ENCODE measurements around the gene RHBDL1.

RHBDL1 gene

GRCh38 chr16:637081-638018 is 38.1 kb upstream of the RHBDL1 start:
- DNase-seq = peak; percentile 85

- DNase-seq = no peak
These were observed 37.4 kb upstream of the RHBDL1 start for GRCh38 chr16:638034-638543.

GRCh38 chr16:638836-639235 is 36.6 kb upstream of the RHBDL1 start:
- DNase-seq = no peak

- no peak for DNase-seq
These were observed 34.9 kb upstream of the RHBDL1 start for GRCh38 chr16:640614-641013.

GRCh38 chr16:641326-642188 is 33.9 kb upstream of the RHBDL1 start, which contains the start of gene MCRIP2:
TSS of gene MCRIP2 (plus strand) at chr16:641828. CDS start at chr16:641992, 164 bp downstream.
- peak; percentile 71 for DNase-seq

GRCh38 chr16:642189-643049 is 33.1 kb upstream of the RHBDL1 start:
- DNase-seq = no peak

- DNase-seq = no peak
These were observed 32.5 kb upstream of the RHBDL1 start for GRCh38 chr16:643050-643368.

GRCh38 chr16:644556-644955 is 30.9 kb upstream of the RHBDL1 start:
- DNase-seq = no peak

GRCh38 chr16:645852-646678 is 29.4 kb upstream of the RHBDL1 start:
- no peak for DNase-seq

GRCh38 chr16:646679-647172 is 28.7 kb upstream of the RHBDL1 start:
- no peak for DNase-seq

GRCh38 chr16:647173-647902 is 28.1 kb upstream of the RHBDL1 start:
- DNase-seq = no peak

- peak; percentile 29 for DNase-seq
These were observed 27.2 kb upstream of the RHBDL1 start for GRCh38 chr16:648071-648780.

GRCh38 chr16:648781-649589 is 26.5 kb upstream of the RHBDL1 start, which contains the start of gene WDR90:
TSS of gene WDR90 (plus strand) at chr16:649365. CDS start at chr16:649417, 52 bp downstream.
- peak; percentile 92 for DNase-seq

GRCh38 chr16:649631-650030 is 25.8 kb upstream of the RHBDL1 start:
- DNase-seq = peak; percentile 21

GRCh38 chr16:651844-652243 is 23.6 kb upstream of the RHBDL1 start:
- DNase-seq = no peak

GRCh38 chr16:652454-653305 is 22.8 kb upstream of the RHBDL1 start:
- DNase-seq = no peak

- no peak for DNase-seq
These were observed 21.4 kb upstream of the RHBDL1 start for GRCh38 chr16:654034-654433.

- no peak for DNase-seq
These were observed 18.0 kb upstream of the RHBDL1 start for GRCh38 chr16:657487-657886.
